Urinary bladder (tissue), 2 donors: ENCODE measurements around the gene RALGPS2. TPM values are rescaled to one million over a fixed set of nuclear protein-coding genes. Genes with fewer than 3 reads are reported as not detected.

Experiments
- polyA plus RNA-seq: library from polyadenylated mRNA; stranded (reverse); fragments of 200-250 nt; gene quantifications from one replicate; pipeline ENCODE4 v1.2.3, GENCODE V29; 2013
- small RNA-seq: library from RNA; depleted of rRNA; stranded (forward); fragments of <200 nt; gene quantifications from one replicate; pipeline ENCODE3, GENCODE V24; 2014
- total RNA-seq: library from RNA; depleted of rRNA; stranded (reverse); fragments of >200 nt; gene quantifications from one replicate; pipeline ENCODE4 v1.2.3, GENCODE V29; 2014
- donor health status: healthy.

The RALGPS2 gene
- total and polyA plus RNA-seq, 2 donors: 3.8 to 82.4 TPM

Small RNAs within 50 kb of the gene (small RNA-seq; reads per million reads assigned to genes)
- gene MIR4424 (0.53 reads per million, percentile 49 among the genes with 10 or more reads in this experiment), gene RF00092 (not detected)

Other genes starting within 250 kb of the RALGPS2 start
- 0.48 TPM for gene CLEC20A, start 228.3 kb upstream of the RALGPS2 start, total RNA-seq
- 0.23 TPM for gene CLEC20A, start 228.3 kb upstream of the RALGPS2 start, polyA plus RNA-seq
- gene TEX35, start 212.1 kb upstream of the RALGPS2 start, total RNA-seq: 0.11 TPM
- not detected for gene TEX35, start 212.1 kb upstream of the RALGPS2 start, polyA plus RNA-seq
- gene ANGPTL1, start 145.8 kb downstream of the RALGPS2 start, total RNA-seq: 47.5 TPM
- 89.2 TPM for gene ANGPTL1, start 145.8 kb downstream of the RALGPS2 start, polyA plus RNA-seq